Measurements from ENCODE around the gene HOXD12.

- TF ChIP-seq CTCF (IDR thresholded peaks at IDR 0.05; ENCODE audit: low read depth, low read length) (no peak), POLR2A (IDR thresholded peaks at IDR 0.05; ENCODE audit: extremely low read depth, insufficient read length) (no peak)
Observed at GRCh38 chr2:176130147-176130956, 30.8 kb downstream of the HOXD12 start.
